Uterus (tissue), 4 donors: Measurements from ENCODE around the gene MAML2. TPM values are rescaled to one million over a fixed set of nuclear protein-coding genes. Genes with fewer than 3 reads are reported as not detected.
A peak's percentile ranks its signal among the peaks of the same experiment; 100 is the strongest.

Experiments
- DNase-seq, 2 donors: peaks; one replicate each; pipeline ENCODE4 v3.0.0-alpha.2; 2019 to 2020
- H3K27ac ChIP-seq, 2 donors: fragments of 200-600 bp; sonication (generic); 1 replicate in 1 of 2; 2 replicates in 1 of 2; pipeline ENCODE4 v1.5.1; 2016 to 2018
- H3K27me3 ChIP-seq, 2 donors: fragments of 200-600 bp; sonication (generic); one replicate each; pipeline ENCODE4 v1.5.1; 2018 to 2019; ENCODE audit warnings: control low read depth in 1 of 2
- H3K36me3 ChIP-seq, 2 donors: fragments of 200-600 bp; sonication (generic); one replicate each; pipeline ENCODE4 v1.5.1; 2019; ENCODE audit warnings: control low read depth in 1 of 2
- H3K4me1 ChIP-seq, 2 donors: fragments of 200-600 bp; sonication (generic); one replicate each; pipeline ENCODE4 v1.5.1; 2018 to 2019; ENCODE audit warnings: control low read depth in 1 of 2
- H3K4me3 ChIP-seq, 2 donors: fragments of 200-600 bp; sonication (generic); 1 replicate in 1 of 2; 2 replicates in 1 of 2; pipeline ENCODE4 v1.5.1; 2018 to 2019; ENCODE audit warnings: mild to moderate bottlenecking in 1 of 2
- H3K9me3 ChIP-seq, 2 donors: fragments of 200-600 bp; sonication (generic); one replicate each; pipeline ENCODE4 v1.5.1; 2019; ENCODE audit warnings: control low read depth in 1 of 2
- CTCF ChIP-seq, 4 experiments: fragments of 200-600 bp in 2 of 4; fragments of 450-650 bp in 2 of 4; sonication (generic) in 2 of 4; IDR thresholded peaks; one replicate each; pipeline ENCODE4 v1.5.1; 2016 to 2019; ENCODE audit warnings: antibody characterized with exemption in 4 of 4, mild to moderate bottlenecking in 2 of 4, moderate library complexity in 1 of 4
- POLR2A ChIP-seq, 2 donors: fragments of 450-650 bp; IDR thresholded peaks; one replicate each; pipeline ENCODE4 v1.6.1; 2016; ENCODE audit warnings: antibody characterized with exemption in 2 of 2, mild to moderate bottlenecking in 1 of 2, moderate library complexity in 1 of 2
- intact Hi-C: fragments of 100-400 bp; cut with DNase I; formaldehyde crosslinking; loops from one replicate; pipeline ENCODE4 v1.15.1; 2023; ENCODE audit warnings: low total_unique reads
- total RNA-seq, 4 donors: library from RNA; depleted of rRNA in 3 of 4; stranded (reverse); fragments of >200 nt in 3 of 4; gene quantifications; one replicate each; pipeline versions ENCODE4 v1.1.0 to v1.2.4, GENCODE V29; 2014 to 2023
- donor health status: DM: yes; HTN: yes; CAD: no.

The MAML2 gene
- total RNA-seq, 4 donors from 2014 or later: 8.2 to 35.9 (median 19.8) TPM

GRCh38 chr11:96324912-96325311, 18.1 kb downstream of the MAML2 start:
- peak overlapping the region; percentile 5 to 40 for H3K27ac ChIP-seq
- H3K36me3 ChIP-seq: no peaks in the 10 kb centered on the region
- intact Hi-C loops: no loop called here
- no peak for DNase-seq
- H3K4me3 ChIP-seq: no peak overlapping the region
- peaks cover 0 to 3% of the 10 kb centered on the region in 2 donors for H3K4me1 ChIP-seq
- no peak for TF ChIP-seq CTCF (IDR thresholded peaks at IDR 0.05)
- no peak for TF ChIP-seq POLR2A (IDR thresholded peaks at IDR 0.05)
- no peaks in the 10 kb centered on the region for H3K27me3 ChIP-seq
- no peaks in the 10 kb centered on the region for H3K9me3 ChIP-seq

DNA sequence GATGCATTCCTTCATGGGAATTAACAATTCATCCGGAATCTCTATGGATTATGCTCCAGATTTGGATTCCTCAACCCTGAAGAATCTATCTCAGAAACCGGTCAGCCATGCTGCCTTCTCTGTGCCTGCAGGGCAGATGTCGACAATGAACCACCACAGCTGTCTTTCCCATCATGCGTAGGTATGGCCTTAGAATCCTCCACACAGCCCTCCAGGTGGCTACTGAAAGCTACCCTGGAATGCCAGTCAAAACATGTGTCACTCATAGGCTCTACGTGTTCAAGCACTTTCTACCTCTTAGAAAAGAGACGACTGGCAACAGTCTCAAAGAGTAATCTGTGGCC, 19.4 kb downstream of the MAML2 start:
- Histone ChIP-seq H3K9me3 (no peaks in the 10 kb centered on the region), H3K36me3 (no peaks in the 10 kb centered on the region), H3K27ac (no peak overlapping the region), H3K4me1 (peaks cover 0 to 3% of the 10 kb centered on the region in 2 donors), H3K27me3 (no peaks in the 10 kb centered on the region), H3K4me3 (no peak overlapping the region)
- intact Hi-C loops: no loop called here
- DNase-seq: no peak
- TF ChIP-seq POLR2A (IDR thresholded peaks at IDR 0.05): no peak
- TF ChIP-seq CTCF (IDR thresholded peaks at IDR 0.05): no peak

DNA sequence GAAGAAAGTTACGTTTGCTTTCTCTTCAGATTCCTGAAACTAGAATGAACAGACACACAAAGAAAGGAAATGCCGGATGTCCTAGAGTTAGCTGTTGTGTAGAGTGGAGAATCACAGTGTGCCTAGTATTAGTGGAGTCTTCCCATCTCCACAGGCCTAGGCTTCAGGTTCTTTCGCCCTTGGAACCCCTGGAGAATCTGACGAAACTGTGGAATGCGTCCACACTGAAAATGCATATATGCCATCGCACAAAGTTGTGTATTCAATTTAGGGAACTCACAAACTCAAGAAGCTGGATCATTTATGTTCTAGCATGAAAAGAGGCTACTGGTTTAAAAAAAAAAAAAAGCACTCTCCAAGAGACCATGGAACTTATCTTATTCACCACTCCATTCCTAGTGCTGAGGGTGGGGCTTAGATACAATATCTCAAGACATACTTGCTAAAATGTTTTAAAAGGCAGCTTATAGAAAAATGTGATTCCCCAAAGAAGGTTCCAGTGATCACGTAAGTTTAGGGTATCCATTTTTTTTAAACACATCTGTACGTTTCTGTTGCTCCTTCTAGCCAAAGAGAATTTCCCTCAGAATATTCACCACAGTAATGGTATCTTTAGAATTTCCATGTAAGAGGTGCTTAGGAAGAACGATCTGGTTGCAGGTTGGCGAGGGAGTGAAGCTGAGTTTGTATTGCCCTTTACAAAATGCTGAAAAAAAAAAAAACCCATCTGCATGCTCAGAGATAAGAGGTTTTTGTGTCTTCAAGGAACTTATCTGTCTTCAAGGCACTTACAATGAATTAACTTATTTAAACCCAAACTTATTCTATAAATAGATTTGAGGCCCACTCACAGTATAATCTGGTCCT, 20.0 kb downstream of the MAML2 start:
- no peak for TF ChIP-seq POLR2A (IDR thresholded peaks at IDR 0.05)
- TF ChIP-seq CTCF (IDR thresholded peaks at IDR 0.05): no peak
- H3K4me1 ChIP-seq: peaks cover 0 to 3% of the 10 kb centered on the region in 2 donors
- no peaks in the 10 kb centered on the region for H3K36me3 ChIP-seq
- no peaks in the 10 kb centered on the region for H3K9me3 ChIP-seq
- H3K27me3 ChIP-seq: no peaks in the 10 kb centered on the region
- DNase-seq: no peak
- intact Hi-C loops: no loop called here
- H3K27ac ChIP-seq: no peak overlapping the region
- no peak overlapping the region for H3K4me3 ChIP-seq

DNA sequence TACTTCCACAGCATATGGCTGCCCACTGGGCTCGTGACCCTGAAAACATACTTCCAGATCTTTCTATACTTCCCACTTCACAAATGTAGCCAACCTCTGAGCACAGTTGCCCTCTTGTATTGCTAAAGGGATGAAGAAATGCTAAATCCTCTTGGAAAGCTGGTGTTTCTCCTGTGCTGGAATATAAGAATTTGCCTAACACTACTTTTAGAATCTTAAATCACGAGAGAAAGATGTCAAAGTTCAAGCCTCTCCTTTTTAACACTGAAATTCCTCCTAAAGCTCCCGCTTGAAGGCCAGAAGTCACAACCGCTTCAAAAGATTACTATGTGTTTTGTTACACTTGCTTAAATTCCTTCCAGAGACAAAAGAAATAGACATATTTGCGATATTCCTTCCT, 21.9 kb downstream of the MAML2 start:
- Histone ChIP-seq H3K4me1 (peaks cover 0 to 3% of the 10 kb centered on the region in 2 donors), H3K4me3 (no peak overlapping the region), H3K9me3 (no peaks in the 10 kb centered on the region), H3K27me3 (no peaks in the 10 kb centered on the region), H3K36me3 (no peaks in the 10 kb centered on the region), H3K27ac (no peak overlapping the region)
- no peak for DNase-seq
- intact Hi-C loops: no loop called here
- TF ChIP-seq CTCF (IDR thresholded peaks at IDR 0.05) (no peak), POLR2A (IDR thresholded peaks at IDR 0.05) (no peak)

DNA sequence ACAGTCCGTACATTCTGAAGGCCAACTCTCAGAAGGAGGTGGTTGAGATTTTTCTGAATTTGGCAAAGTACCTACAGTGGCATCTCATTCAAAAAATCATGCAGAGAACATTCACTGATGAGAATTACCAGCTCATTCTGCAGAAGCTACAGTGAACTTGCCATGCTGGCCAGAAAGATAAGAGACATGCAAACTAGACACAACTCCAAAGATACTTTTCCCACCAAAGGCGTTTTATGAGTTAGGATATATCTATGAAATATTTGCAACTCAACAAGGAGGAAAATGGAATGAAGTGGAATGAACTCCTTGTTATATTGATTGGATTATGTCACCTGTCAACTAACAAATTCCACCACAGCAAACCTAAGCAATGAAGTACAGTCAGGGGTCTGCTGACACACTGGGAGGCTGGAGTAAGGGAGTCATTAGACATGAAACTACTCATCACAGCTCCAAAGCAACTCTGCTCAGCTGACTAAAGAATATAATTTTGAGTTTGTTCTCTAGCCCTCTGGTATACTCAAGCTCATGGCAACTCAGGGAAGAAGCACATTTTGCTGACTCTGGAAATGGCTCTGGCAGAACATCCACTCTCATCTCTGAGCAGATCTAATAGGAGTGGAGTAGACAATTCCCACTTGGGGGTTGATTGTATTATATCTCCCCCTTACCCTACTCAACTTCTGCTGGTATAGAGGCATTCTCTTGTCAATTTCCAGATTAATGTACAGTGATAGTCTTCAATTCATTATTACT, 22.9 kb downstream of the MAML2 start:
- Histone ChIP-seq H3K36me3 (no peaks in the 10 kb centered on the region), H3K9me3 (no peaks in the 10 kb centered on the region), H3K27ac (no peak overlapping the region), H3K4me1 (no peaks in the 10 kb centered on the region), H3K27me3 (no peaks in the 10 kb centered on the region), H3K4me3 (no peak overlapping the region)
- intact Hi-C loops: no loop called here
- TF ChIP-seq POLR2A (IDR thresholded peaks at IDR 0.05) (no peak), CTCF (IDR thresholded peaks at IDR 0.05) (no peak)
- DNase-seq: no peak
